MM.1S (cell line): ENCODE data around the gene CDC6.

Experiments used
- DNase-seq: peaks from one replicate; pipeline ENCODE4 v3.0.0-alpha.2; 2015
- H2AFZ ChIP-seq: fragments of 300-600 bp; sonication (generic); 2 replicates; pipeline ENCODE4 v1.6.0; 2016; ENCODE audit warnings: antibody characterized with exemption, low read length
- H3F3A ChIP-seq: fragments of 300-600 bp; sonication (generic); 2 replicates; pipeline ENCODE4 v1.6.1; 2016; ENCODE audit warnings: mild to moderate bottlenecking, antibody characterized with exemption, low read length, moderate library complexity, mixed read lengths; ENCODE audit not compliant: insufficient read depth
- H3K27ac ChIP-seq: fragments of 300-600 bp; sonication (generic); 2 replicates; pipeline ENCODE4 v1.5.1; 2016; ENCODE audit warnings: mild to moderate bottlenecking, low read length
- H3K27me3 ChIP-seq: fragments of 300-600 bp; sonication (generic); replicated peaks from 2 replicates; pipeline ENCODE4 v1.6.0; 2016; ENCODE audit warnings: low read length; ENCODE audit not compliant: insufficient read depth
- H3K36me3 ChIP-seq: fragments of 300-600 bp; sonication (generic); replicated peaks from 2 replicates; pipeline ENCODE4 v1.6.1; 2016; ENCODE audit warnings: mild to moderate bottlenecking, low read length, mixed read lengths; ENCODE audit not compliant: insufficient read depth
- H3K4me1 ChIP-seq: fragments of 300-600 bp; sonication (generic); 2 replicates; pipeline ENCODE4 v1.6.1; 2016; ENCODE audit warnings: low read length, mixed read lengths
- H3K4me2 ChIP-seq: fragments of 300-600 bp; sonication (generic); 2 replicates; pipeline ENCODE4 v1.6.0; 2016; ENCODE audit warnings: low read depth, low read length
- H3K4me3 ChIP-seq: fragments of 300-600 bp; sonication (generic); 2 replicates; pipeline ENCODE4 v1.5.1; 2016; ENCODE audit warnings: low read length, mixed read lengths
- H3K79me2 ChIP-seq: fragments of 300-600 bp; sonication (generic); 2 replicates; pipeline ENCODE4 v1.6.1; 2016; ENCODE audit warnings: mixed run types, low read length, mixed read lengths
- H3K9ac ChIP-seq: fragments of 300-600 bp; sonication (generic); 2 replicates; pipeline ENCODE4 v1.6.1; 2016; ENCODE audit warnings: low read length, mixed read lengths
- H3K9me2 ChIP-seq: fragments of 300-600 bp; sonication (generic); replicated peaks from 2 replicates; pipeline ENCODE4 v1.6.1; 2016; ENCODE audit warnings: mild to moderate bottlenecking, low read length, mixed read lengths; ENCODE audit not compliant: insufficient read depth
- H3K9me3 ChIP-seq: fragments of 300-600 bp; sonication (generic); replicated peaks from 2 replicates; pipeline ENCODE4 v1.6.1; 2016; ENCODE audit warnings: mild to moderate bottlenecking, low read length, mixed read lengths; ENCODE audit not compliant: insufficient read depth
- H4K20me1 ChIP-seq: fragments of 300-600 bp; sonication (generic); 2 replicates; pipeline ENCODE4 v1.6.1; 2016; ENCODE audit warnings: mild to moderate bottlenecking, low read length, moderate library complexity, mixed read lengths; ENCODE audit not compliant: insufficient read depth
- CTCF ChIP-seq: fragments of 300-600 bp; sonication (generic); IDR thresholded peaks from 2 replicates; pipeline ENCODE4 v1.5.1; 2016; ENCODE audit warnings: antibody characterized with exemption, low read length, mixed read lengths
- EZH2 ChIP-seq: fragments of 300-600 bp; sonication (generic); optimal IDR thresholded peaks from 2 replicates; pipeline ENCODE3; 2017; ENCODE audit warnings: low read depth, mild to moderate bottlenecking, antibody characterized with exemption, low read length, mixed read lengths
- EZH2phosphoT487 ChIP-seq: fragments of 300-600 bp; sonication (generic); IDR thresholded peaks from 2 replicates; pipeline ENCODE4 v1.6.1; 2018; ENCODE audit warnings: antibody characterized with exemption, low read length

Gene CDC6

GRCh38 chr17:40331743-40332641 is 44.3 kb downstream of the CDC6 start:
- H3K4me1 ChIP-seq = peaks cover 12% of the 10 kb centered on the region
- H3K4me3 ChIP-seq = no peak overlapping the region
- H3K27ac ChIP-seq = no peak overlapping the region
- H3K9me3 ChIP-seq = no peaks in the 10 kb centered on the region
- TF ChIP-seq CTCF (no peak), EZH2 (no peak), EZH2phosphoT487 (no peak)
- no peak overlapping the region for H2AFZ ChIP-seq
- no peak overlapping the region for H3K9ac ChIP-seq
- H3K79me2 ChIP-seq = peaks cover 100% of the 10 kb centered on the region
- peaks cover 6% of the 10 kb centered on the region for H3K36me3 ChIP-seq
- DNase-seq = no peak
- peaks cover 64% of the 10 kb centered on the region for H4K20me1 ChIP-seq
- H3K9me2 ChIP-seq = no peaks in the 10 kb centered on the region
- no peaks in the 10 kb centered on the region for H3F3A ChIP-seq
- no peak overlapping the region for H3K4me2 ChIP-seq
- no peaks in the 10 kb centered on the region for H3K27me3 ChIP-seq

- H3K79me2 ChIP-seq = peaks cover 100% of the 10 kb centered on the region
- no peaks in the 10 kb centered on the region for H3F3A ChIP-seq
- no peak for DNase-seq
- no peak overlapping the region for H3K4me3 ChIP-seq
- H3K36me3 ChIP-seq = peaks cover 6% of the 10 kb centered on the region
- TF ChIP-seq CTCF = no peak
- TF ChIP-seq EZH2phosphoT487 = no peak
- TF ChIP-seq EZH2 = no peak
- no peaks in the 10 kb centered on the region; the same call in 1 of the 2 replicates for H3K4me1 ChIP-seq
- H3K9me3 ChIP-seq = no peaks in the 10 kb centered on the region
- H3K4me2 ChIP-seq = no peak overlapping the region
- no peak overlapping the region for H3K9ac ChIP-seq
- H2AFZ ChIP-seq = no peak overlapping the region
- no peaks in the 10 kb centered on the region for H3K9me2 ChIP-seq
- no peak overlapping the region for H3K27ac ChIP-seq
- no peaks in the 10 kb centered on the region for H3K27me3 ChIP-seq
- peaks cover 55% of the 10 kb centered on the region for H4K20me1 ChIP-seq
Observed at GRCh38 chr17:40333781-40334448, 46.2 kb downstream of the CDC6 start.

GRCh38 chr17:40335620-40336019 is 47.9 kb downstream of the CDC6 start:
- no peaks in the 10 kb centered on the region for H3F3A ChIP-seq
- H3K9me3 ChIP-seq = no peaks in the 10 kb centered on the region
- no peak overlapping the region for H3K4me2 ChIP-seq
- H3K4me1 ChIP-seq = no peaks in the 10 kb centered on the region
- DNase-seq = no peak
- no peaks in the 10 kb centered on the region for H3K9me2 ChIP-seq
- H4K20me1 ChIP-seq = peaks cover 53% of the 10 kb centered on the region
- no peak overlapping the region for H3K9ac ChIP-seq
- H2AFZ ChIP-seq = no peak overlapping the region
- H3K27me3 ChIP-seq = no peaks in the 10 kb centered on the region
- TF ChIP-seq EZH2phosphoT487 (no peak), CTCF (no peak), EZH2 (no peak)
- H3K36me3 ChIP-seq = peaks cover 6% of the 10 kb centered on the region
- H3K27ac ChIP-seq = no peak overlapping the region
- H3K79me2 ChIP-seq = peaks cover 100% of the 10 kb centered on the region
- no peak overlapping the region for H3K4me3 ChIP-seq
